ENCODE measurements around the gene MAPT. TPM values are rescaled to one million over a fixed set of nuclear protein-coding genes. Genes with fewer than 3 reads are reported as not detected.

MAPT gene
- total RNA-seq, 1 donor from 2014 or later = 2.1 TPM

DNA sequence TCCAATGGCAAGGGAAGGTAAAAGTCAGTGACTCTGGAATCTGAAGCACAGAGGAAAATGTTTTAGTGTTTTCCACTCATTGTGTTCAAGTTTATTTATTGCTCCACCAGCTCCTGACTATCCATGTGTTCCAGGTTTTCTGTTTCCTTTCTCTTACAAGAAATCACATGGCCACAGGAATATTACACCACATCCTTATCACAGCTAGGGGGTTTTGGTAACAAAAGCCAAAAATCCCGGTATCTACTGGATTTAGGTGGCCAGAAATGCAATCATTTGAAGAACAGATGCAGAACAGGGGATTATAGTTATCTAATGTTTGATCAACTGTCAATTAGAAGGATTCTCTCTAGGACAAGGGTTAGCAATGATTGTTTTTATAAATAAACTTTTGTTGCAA lies 152.6 kb downstream of the MAPT start:
- peak; percentile 33 for DNase-seq (ENCODE audit: low read depth)
- Mint-ChIP-seq H3K27me3 (ENCODE audit: low read depth, unreplicated experiment) (no peaks in the 10 kb centered on the region), H3K27ac (ENCODE audit: unreplicated experiment) (no peak overlapping the region), H3K4me3 (ENCODE audit: unreplicated experiment) (no peak overlapping the region), H3K9me3 (ENCODE audit: unreplicated experiment) (peaks cover 2% of the 10 kb centered on the region), H3K4me1 (ENCODE audit: low read depth, unreplicated experiment) (peaks cover 28% of the 10 kb centered on the region), H3K36me3 (ENCODE audit: low read depth, unreplicated experiment) (peaks cover 27% of the 10 kb centered on the region)
- Histone ChIP-seq H3K4me3 (ENCODE audit: insufficient read depth, low read depth, low read length) (no peak overlapping the region), H3K27me3 (ENCODE audit: insufficient read depth, low read length) (no peaks in the 10 kb centered on the region), H3K36me3 (ENCODE audit: insufficient read depth, low read length) (peaks cover 44% of the 10 kb centered on the region), H3K79me2 (ENCODE audit: insufficient read depth, low read length) (peaks cover 22% of the 10 kb centered on the region), H3K27ac (ENCODE audit: low read depth, low read length) (no peak overlapping the region), H3K9me3 (ENCODE audit: insufficient read depth, low read depth, low read length) (no peaks in the 10 kb centered on the region), H3K4me1 (ENCODE audit: insufficient read depth, low read length) (peaks cover 3% of the 10 kb centered on the region), H3K9ac (ENCODE audit: low read length) (no peak overlapping the region), H4K20me1 (ENCODE audit: insufficient read depth, low read length) (peaks cover 34% of the 10 kb centered on the region), H2AFZ (ENCODE audit: low read depth, low read length) (no peak overlapping the region), H3K4me2 (ENCODE audit: low read length) (no peak overlapping the region)
- FAIRE-seq = no peak
- TF ChIP-seq EZH2 (IDR thresholded peaks at IDR 0.05; ENCODE audit: insufficient read depth, low read length) = no peak

DNA sequence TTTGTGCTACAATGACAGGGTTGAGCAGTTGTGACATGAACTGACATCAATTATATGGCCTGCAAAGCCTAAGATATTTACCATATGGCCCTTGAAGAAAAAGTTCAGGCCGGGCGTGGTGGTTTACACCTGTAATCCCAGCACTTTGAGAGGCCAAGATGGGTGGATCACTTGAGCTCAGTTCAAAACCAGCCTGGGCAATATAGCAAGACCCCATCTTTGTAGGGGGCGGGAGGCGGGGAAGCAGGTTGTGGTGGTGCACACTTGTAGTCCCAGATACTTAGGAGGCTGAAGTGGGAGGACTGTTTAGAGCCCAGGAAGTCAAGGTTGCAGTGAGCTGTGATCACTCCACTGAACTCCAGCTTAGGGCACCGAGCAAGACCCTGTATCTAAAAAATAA lies 153.0 kb downstream of the MAPT start:
- TF ChIP-seq EZH2 (IDR thresholded peaks at IDR 0.05; ENCODE audit: insufficient read depth, low read length) = no peak
- TF ChIP-seq, protein P1, sequence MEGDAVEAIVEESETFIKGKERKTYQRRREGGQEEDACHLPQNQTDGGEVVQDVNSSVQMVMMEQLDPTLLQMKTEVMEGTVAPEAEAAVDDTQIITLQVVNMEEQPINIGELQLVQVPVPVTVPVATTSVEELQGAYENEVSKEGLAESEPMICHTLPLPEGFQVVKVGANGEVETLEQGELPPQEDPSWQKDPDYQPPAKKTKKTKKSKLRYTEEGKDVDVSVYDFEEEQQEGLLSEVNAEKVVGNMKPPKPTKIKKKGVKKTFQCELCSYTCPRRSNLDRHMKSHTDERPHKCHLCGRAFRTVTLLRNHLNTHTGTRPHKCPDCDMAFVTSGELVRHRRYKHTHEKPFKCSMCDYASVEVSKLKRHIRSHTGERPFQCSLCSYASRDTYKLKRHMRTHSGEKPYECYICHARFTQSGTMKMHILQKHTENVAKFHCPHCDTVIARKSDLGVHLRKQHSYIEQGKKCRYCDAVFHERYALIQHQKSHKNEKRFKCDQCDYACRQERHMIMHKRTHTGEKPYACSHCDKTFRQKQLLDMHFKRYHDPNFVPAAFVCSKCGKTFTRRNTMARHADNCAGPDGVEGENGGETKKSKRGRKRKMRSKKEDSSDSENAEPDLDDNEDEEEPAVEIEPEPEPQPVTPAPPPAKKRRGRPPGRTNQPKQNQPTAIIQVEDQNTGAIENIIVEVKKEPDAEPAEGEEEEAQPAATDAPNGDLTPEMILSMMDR (IDR thresholded peaks at IDR 0.05; ENCODE audit: insufficient read depth, low read depth, low read length) = no peak
- no peak overlapping the region for H2AFZ ChIP-seq (ENCODE audit: low read depth, low read length)
- no peak overlapping the region for H3K4me3 ChIP-seq (ENCODE audit: insufficient read depth, low read depth, low read length)
- DNase-seq (ENCODE audit: low read depth) (no peak), FAIRE-seq (no peak)
- Mint-ChIP-seq H3K27ac (ENCODE audit: unreplicated experiment) (peak overlapping the region; percentile 26), H3K36me3 (ENCODE audit: low read depth, unreplicated experiment) (peaks cover 29% of the 10 kb centered on the region), H3K9me3 (ENCODE audit: unreplicated experiment) (peaks cover 2% of the 10 kb centered on the region), H3K27me3 (ENCODE audit: low read depth, unreplicated experiment) (no peaks in the 10 kb centered on the region), H3K4me3 (ENCODE audit: unreplicated experiment) (no peak overlapping the region), H3K4me1 (ENCODE audit: low read depth, unreplicated experiment) (peaks cover 30% of the 10 kb centered on the region)
- no peak overlapping the region for H3K27ac ChIP-seq (ENCODE audit: low read depth, low read length)
- peaks cover 38% of the 10 kb centered on the region for H4K20me1 ChIP-seq (ENCODE audit: insufficient read depth, low read length)
- H3K9ac ChIP-seq (ENCODE audit: low read length) = no peak overlapping the region
- H3K79me2 ChIP-seq (ENCODE audit: insufficient read depth, low read length) = peaks cover 19% of the 10 kb centered on the region
- no peaks in the 10 kb centered on the region for H3K27me3 ChIP-seq (ENCODE audit: insufficient read depth, low read length)
- no peaks in the 10 kb centered on the region for H3K9me3 ChIP-seq (ENCODE audit: insufficient read depth, low read depth, low read length)
- H3K4me1 ChIP-seq (ENCODE audit: insufficient read depth, low read length) = peaks cover 3% of the 10 kb centered on the region
- H3K4me2 ChIP-seq (ENCODE audit: low read length) = no peak overlapping the region
- peaks cover 44% of the 10 kb centered on the region for H3K36me3 ChIP-seq (ENCODE audit: insufficient read depth, low read length)

- H3K36me3 ChIP-seq (ENCODE audit: insufficient read depth, low read length) = peaks cover 40% of the 10 kb centered on the region
- FAIRE-seq = no peak
Measured at GRCh38 chr17:46047856-46048255, 153.5 kb downstream of the MAPT start.

More at GRCh38 chr17:46047856-46048255, 153.5 kb downstream of the MAPT start:
- Histone ChIP-seq H4K20me1 (ENCODE audit: insufficient read depth, low read length) (peaks cover 38% of the 10 kb centered on the region), H3K4me2 (ENCODE audit: low read length) (no peak overlapping the region), H3K9me3 (ENCODE audit: insufficient read depth, low read depth, low read length) (no peaks in the 10 kb centered on the region), H3K79me2 (ENCODE audit: insufficient read depth, low read length) (peaks cover 18% of the 10 kb centered on the region), H2AFZ (ENCODE audit: low read depth, low read length) (no peak overlapping the region), H3K27me3 (ENCODE audit: insufficient read depth, low read length) (no peaks in the 10 kb centered on the region), H3K4me1 (ENCODE audit: insufficient read depth, low read length) (peaks cover 3% of the 10 kb centered on the region), H3K27ac (ENCODE audit: low read depth, low read length) (no peak overlapping the region), H3K4me3 (ENCODE audit: insufficient read depth, low read depth, low read length) (no peak overlapping the region), H3K9ac (ENCODE audit: low read length) (no peak overlapping the region)
- peaks cover 29% of the 10 kb centered on the region for H3K36me3 Mint-ChIP-seq (ENCODE audit: low read depth, unreplicated experiment)
- TF ChIP-seq EZH2 (IDR thresholded peaks at IDR 0.05; ENCODE audit: insufficient read depth, low read length) = no peak
- TF ChIP-seq, protein P1 (IDR thresholded peaks at IDR 0.05; ENCODE audit: insufficient read depth, low read depth, low read length) = no peak
- no peak overlapping the region for H3K27ac Mint-ChIP-seq (ENCODE audit: unreplicated experiment)
- peaks cover 30% of the 10 kb centered on the region for H3K4me1 Mint-ChIP-seq (ENCODE audit: low read depth, unreplicated experiment)
- no peaks in the 10 kb centered on the region for H3K27me3 Mint-ChIP-seq (ENCODE audit: low read depth, unreplicated experiment)
- H3K9me3 Mint-ChIP-seq (ENCODE audit: unreplicated experiment) = peaks cover 2% of the 10 kb centered on the region
- DNase-seq (ENCODE audit: low read depth) = no peak
- no peak overlapping the region for H3K4me3 Mint-ChIP-seq (ENCODE audit: unreplicated experiment)

Data from astrocyte (in vitro differentiated cells and primary cell).